MCF 10A (cell line): ENCODE data around the gene ANKUB1. TPM values are rescaled to one million over a fixed set of nuclear protein-coding genes. Genes with fewer than 3 reads are reported as not detected.
A peak's percentile ranks its signal among the peaks of the same experiment; 100 is the strongest.

Source experiments
- BruUV-seq: library from RNA; stranded (reverse); fragments of 400-500 nt; replicated peaks from 2 replicates; lab custom pipeline; 2021; lab: Mats Ljungman, UMichigan
- CTCF ChIA-PET: fragments of 300-600 bp; sonication (Branson Sonifier 250); formaldehyde crosslinking; extraction: SDS; loops from one replicate; lab custom pipeline; 2021; ENCODE audit warnings: antibody characterized with exemption, inconsistent platforms; lab: Yijun Ruan, JAX
- POLR2A ChIA-PET: fragments of 300-600, 350-650 bp; sonication (Branson Sonifier 250); formaldehyde crosslinking; extraction: SDS; loops from one replicate; lab custom pipeline; 2020; ENCODE audit warnings: antibody characterized with exemption, inconsistent platforms; lab: Yijun Ruan, JAX
- DNase-seq: peaks from one replicate; pipeline ENCODE4 v3.0.0-alpha.2; 2018; ENCODE audit not compliant: unreplicated experiment
- H3K27ac Mint-ChIP-seq: one replicate; pipeline ENCODE4 v1.8.0; 2022; ENCODE audit warnings: mild to moderate bottlenecking, low read depth, mixed read lengths; ENCODE audit not compliant: unreplicated experiment
- H3K27me3 Mint-ChIP-seq: one replicate; pipeline ENCODE4 v1.8.0; 2022; ENCODE audit warnings: mixed read lengths; ENCODE audit not compliant: insufficient read depth, unreplicated experiment
- H3K36me3 Mint-ChIP-seq: one replicate; pipeline ENCODE4 v1.8.0; 2022; ENCODE audit warnings: mild to moderate bottlenecking, moderate library complexity, mixed read lengths; ENCODE audit not compliant: insufficient read depth, unreplicated experiment
- H3K4me1 Mint-ChIP-seq: one replicate; pipeline ENCODE4 v1.8.0; 2022; ENCODE audit warnings: mixed read lengths; ENCODE audit not compliant: insufficient read depth, unreplicated experiment
- H3K4me3 Mint-ChIP-seq: one replicate; pipeline ENCODE4 v1.8.0; 2022; ENCODE audit warnings: mild to moderate bottlenecking, moderate library complexity, mixed read lengths; ENCODE audit not compliant: unreplicated experiment
- H3K9me3 Mint-ChIP-seq: one replicate; pipeline ENCODE4 v1.8.0; 2022; ENCODE audit warnings: mixed read lengths; ENCODE audit not compliant: unreplicated experiment
- intact Hi-C: fragments of 100-400 bp; cut with micrococcal nuclease; formaldehyde crosslinking; loops from 2 replicates; pipeline ENCODE4 v1.14.1; 2022
- total RNA-seq: library from RNA; stranded (reverse); gene quantifications from 2 replicates; pipeline ENCODE4 v1.2.3, GENCODE V29; 2022
- TF ChIP-seq, protein P1 (sequence below): fragments of 200-600 bp; IDR thresholded peaks from one replicate; pipeline ENCODE4 v1.8.0; 2022; ENCODE audit warnings: antibody characterized with exemption, mild to moderate bottlenecking; ENCODE audit not compliant: unreplicated experiment

ANKUB1 gene
- total RNA-seq, 1 experiment from 2014 or later, result not detected

DNA sequence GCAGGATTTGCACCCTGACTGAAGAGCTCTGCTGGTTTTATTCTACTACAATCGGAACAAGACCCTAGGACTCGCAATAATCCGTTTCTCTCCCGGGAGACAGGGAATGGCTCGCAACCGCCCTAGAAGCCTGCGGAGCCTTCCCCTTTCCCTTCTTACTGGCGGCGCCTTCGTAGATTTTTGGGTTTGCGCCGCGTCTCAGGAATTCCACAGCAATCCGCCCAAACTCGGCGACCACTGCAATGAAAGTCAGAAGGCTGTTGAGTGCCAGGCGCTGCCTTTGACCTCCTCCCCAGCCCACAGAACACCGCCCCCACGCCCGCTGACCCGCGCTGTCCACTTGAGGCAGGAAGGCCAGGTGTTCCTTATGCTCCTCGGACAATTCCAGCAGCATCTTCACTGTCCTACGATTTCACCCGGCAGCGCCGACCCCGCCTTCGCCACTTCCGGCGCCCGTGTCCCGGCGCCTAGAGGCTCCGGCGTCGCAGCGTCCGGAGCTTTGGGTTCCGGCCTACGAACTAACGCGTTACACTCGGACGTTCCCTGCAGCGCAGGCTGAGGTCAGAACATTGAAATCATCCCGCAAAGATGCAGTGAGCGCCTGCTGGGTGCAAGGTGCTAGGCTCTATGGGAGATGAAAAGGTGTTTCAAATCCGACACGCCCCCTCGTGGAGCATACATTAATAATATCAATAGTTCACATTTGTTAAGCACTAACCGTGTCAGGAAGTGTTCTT is 40.1 kb downstream of the ANKUB1 start, which contains the start of gene COMMD2:
Gene COMMD2 (minus strand): TSS at position 439 of the 737 bp plus-strand sequence. CDS start 45 bp downstream, at position 394.
- Mint-ChIP-seq H3K4me3 (peak within 1 kb of the TSS; percentile 84), H3K36me3 (peaks cover 30% of the 10 kb centered on the region), H3K27ac (peak within 1 kb of the TSS; percentile 87), H3K27me3 (no peaks in the 10 kb centered on the region), H3K9me3 (no peaks in the 10 kb centered on the region), H3K4me1 (peaks cover 3% of the 10 kb centered on the region)
- intact Hi-C loops, result loop anchor here (1.0 to 2.0 kb wide), 2 partner anchors 183 to 239 kb away; no protein-coding TSS in a partner anchor
- TF ChIP-seq, protein P1, sequence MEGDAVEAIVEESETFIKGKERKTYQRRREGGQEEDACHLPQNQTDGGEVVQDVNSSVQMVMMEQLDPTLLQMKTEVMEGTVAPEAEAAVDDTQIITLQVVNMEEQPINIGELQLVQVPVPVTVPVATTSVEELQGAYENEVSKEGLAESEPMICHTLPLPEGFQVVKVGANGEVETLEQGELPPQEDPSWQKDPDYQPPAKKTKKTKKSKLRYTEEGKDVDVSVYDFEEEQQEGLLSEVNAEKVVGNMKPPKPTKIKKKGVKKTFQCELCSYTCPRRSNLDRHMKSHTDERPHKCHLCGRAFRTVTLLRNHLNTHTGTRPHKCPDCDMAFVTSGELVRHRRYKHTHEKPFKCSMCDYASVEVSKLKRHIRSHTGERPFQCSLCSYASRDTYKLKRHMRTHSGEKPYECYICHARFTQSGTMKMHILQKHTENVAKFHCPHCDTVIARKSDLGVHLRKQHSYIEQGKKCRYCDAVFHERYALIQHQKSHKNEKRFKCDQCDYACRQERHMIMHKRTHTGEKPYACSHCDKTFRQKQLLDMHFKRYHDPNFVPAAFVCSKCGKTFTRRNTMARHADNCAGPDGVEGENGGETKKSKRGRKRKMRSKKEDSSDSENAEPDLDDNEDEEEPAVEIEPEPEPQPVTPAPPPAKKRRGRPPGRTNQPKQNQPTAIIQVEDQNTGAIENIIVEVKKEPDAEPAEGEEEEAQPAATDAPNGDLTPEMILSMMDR, result peak; percentile 34
- BruUV-seq, result TSS peak; percentile 75
- DNase-seq, result peak; percentile 91
- CTCF ChIA-PET, result interaction anchor here (0.6 to 3.3 kb wide), 32 partner anchors 9 to 364 kb away, joined by 3 to 29 read pairs (median 5); partner anchors contain the start of gene WWTR1
- POLR2A ChIA-PET, result interaction anchor here (0.5 to 3.5 kb wide), 41 partner anchors 8 to 432 kb away, joined by 3 to 33 read pairs (median 4); partner anchors contain the start of genes ANKUB1, RNF13 and WWTR1

GRCh38 chr3:149751551-149751950 is 40.8 kb downstream of the ANKUB1 start:
- peaks cover 35% of the 10 kb centered on the region for H3K36me3 Mint-ChIP-seq
- DNase-seq, result no peak
- intact Hi-C loops, result no loop called here
- CTCF ChIA-PET, result interaction anchor here (0.6 to 3.3 kb wide), 21 partner anchors 9 to 632 kb away, joined by 3 to 29 read pairs (median 6); partner anchors contain the start of gene WWTR1
- no peaks in the 10 kb centered on the region for H3K9me3 Mint-ChIP-seq
- H3K27me3 Mint-ChIP-seq, result no peaks in the 10 kb centered on the region
- H3K27ac Mint-ChIP-seq, result peak overlapping the region; percentile 87
- peak overlapping the region; percentile 84 for H3K4me3 Mint-ChIP-seq
- POLR2A ChIA-PET, result interaction anchor here (0.5 to 3.5 kb wide), 29 partner anchors 8 to 369 kb away, joined by 3 to 33 read pairs (median 4); partner anchors contain the start of genes ANKUB1, RNF13 and WWTR1
- no TSS peak for BruUV-seq
- peaks cover 3% of the 10 kb centered on the region for H3K4me1 Mint-ChIP-seq
- TF ChIP-seq, protein P1, result no peak

DNA sequence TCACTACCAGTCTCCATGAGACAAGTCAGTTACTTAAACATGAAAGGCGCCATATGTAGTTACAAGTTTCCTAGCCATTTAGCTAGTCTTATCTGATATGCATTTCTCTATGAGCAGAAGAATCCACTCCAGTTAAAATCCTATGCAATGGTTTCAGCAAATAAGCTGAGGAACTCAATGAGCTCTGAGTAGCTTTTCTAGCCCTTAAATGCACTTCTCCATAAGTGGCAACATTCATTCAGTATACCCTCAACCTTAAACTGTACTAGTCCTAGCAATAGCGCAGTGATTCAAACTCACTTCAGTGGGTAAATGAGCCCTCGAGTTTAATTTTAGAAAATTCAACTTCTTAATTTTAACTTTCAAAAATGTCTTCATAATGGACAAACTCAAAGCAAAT is 47.7 kb downstream of the ANKUB1 start:
- BruUV-seq, result no TSS peak
- POLR2A ChIA-PET, result interaction anchor here (1.2 kb wide), 1 partner anchor 8 kb away, joined by 5 read pairs; the partner anchor contains the start of gene COMMD2
- H3K4me3 Mint-ChIP-seq, result no peak overlapping the region
- no peaks in the 10 kb centered on the region for H3K4me1 Mint-ChIP-seq
- H3K9me3 Mint-ChIP-seq, result no peaks in the 10 kb centered on the region
- DNase-seq, result no peak
- TF ChIP-seq, protein P1, result no peak
- intact Hi-C loops, result no loop called here
- CTCF ChIA-PET, result interaction anchor here (0.5 to 1.0 kb wide), 2 partner anchors 64 to 389 kb away, joined by 3 to 5 read pairs; no protein-coding TSS in a partner anchor
- H3K36me3 Mint-ChIP-seq, result peaks cover 41% of the 10 kb centered on the region
- H3K27me3 Mint-ChIP-seq, result no peaks in the 10 kb centered on the region
- no peak overlapping the region for H3K27ac Mint-ChIP-seq

- no peak overlapping the region for H3K27ac Mint-ChIP-seq
- no peaks in the 10 kb centered on the region for H3K9me3 Mint-ChIP-seq
- intact Hi-C loops, result no loop called here
- no peaks in the 10 kb centered on the region for H3K27me3 Mint-ChIP-seq
- ChIA-PET POLR2A (interaction anchor here (1.2 kb wide), 1 partner anchor 8 kb away, joined by 5 read pairs; the partner anchor contains the start of gene COMMD2), CTCF (interaction anchor here (1.0 kb wide), 1 partner anchor 64 kb away, joined by 5 read pairs; no protein-coding TSS in a partner anchor)
- no TSS peak for BruUV-seq
- DNase-seq, result no peak
- TF ChIP-seq, protein P1, result no peak
- peaks cover 42% of the 10 kb centered on the region for H3K36me3 Mint-ChIP-seq
- H3K4me3 Mint-ChIP-seq, result no peak overlapping the region
- H3K4me1 Mint-ChIP-seq, result no peaks in the 10 kb centered on the region
Measured at GRCh38 chr3:149744151-149744550, 48.2 kb downstream of the ANKUB1 start.
